Smooth muscle cell of the brain vasculature (primary cell): ENCODE data around the gene BOLA2B.
"Not testable (repeated sequence)": the region's sequence is repeated elsewhere in the genome, so short reads cannot be mapped to it uniquely, and the experiment has no call there.

ENCODE experiments used
- DNase-seq: peaks from one replicate; pipeline ENCODE4 v3.0.0-alpha.2; 2012; ENCODE audit warnings: low read depth, low spot score

The BOLA2B gene

GRCh38 chr16:30184096-30184890 is 9.2 kb downstream of the BOLA2B start:
- DNase-seq: no peak

GRCh38 chr16:30183233-30184095 is 10.0 kb downstream of the BOLA2B start, which contains the start of gene CORO1A:
Gene CORO1A, plus strand, starts transcription at chr16:30183602. Its CDS starts 1,608 bp downstream, at chr16:30185210.
- peak; percentile 41 for DNase-seq

GRCh38 chr16:30180741-30181140 is 12.7 kb downstream of the BOLA2B start:
- no peak for DNase-seq

GRCh38 chr16:30179931-30180330 is 13.5 kb downstream of the BOLA2B start:
- no peak for DNase-seq

- no peak for DNase-seq
Measured at GRCh38 chr16:30179195-30179594, 14.3 kb downstream of the BOLA2B start.

GRCh38 chr16:30176876-30177275 is 16.6 kb downstream of the BOLA2B start:
- DNase-seq: not testable (repeated sequence)

GRCh38 chr16:30173054-30173453 is 20.4 kb downstream of the BOLA2B start:
- DNase-seq: no peak

- not testable (repeated sequence) for DNase-seq
Measured at GRCh38 chr16:30170145-30170544, 23.3 kb downstream of the BOLA2B start.

- not testable (repeated sequence) for DNase-seq
Measured at GRCh38 chr16:30169416-30169815, 24.1 kb downstream of the BOLA2B start.

- DNase-seq: not testable (repeated sequence)
Measured at GRCh38 chr16:30168746-30169145, 24.7 kb downstream of the BOLA2B start.

- DNase-seq: no peak
Measured at GRCh38 chr16:30166202-30166902, 27.1 kb downstream of the BOLA2B start.

GRCh38 chr16:30163538-30163937 is 29.9 kb downstream of the BOLA2B start:
- DNase-seq: no peak

- no peak for DNase-seq
Measured at GRCh38 chr16:30157214-30157613, 36.3 kb downstream of the BOLA2B start.

GRCh38 chr16:30155188-30155587 is 38.3 kb downstream of the BOLA2B start:
- no peak for DNase-seq

- DNase-seq: no peak
Measured at GRCh38 chr16:30152517-30152916, 40.9 kb downstream of the BOLA2B start.

- no peak for DNase-seq
Measured at GRCh38 chr16:30151091-30151490, 42.4 kb downstream of the BOLA2B start.

- no peak for DNase-seq
Measured at GRCh38 chr16:30149250-30149930, 44.1 kb downstream of the BOLA2B start.

GRCh38 chr16:30147843-30148510 is 45.5 kb downstream of the BOLA2B start:
- DNase-seq: no peak

GRCh38 chr16:30145657-30146056 is 47.8 kb downstream of the BOLA2B start:
- no peak for DNase-seq

GRCh38 chr16:30144917-30145316 is 48.5 kb downstream of the BOLA2B start:
- DNase-seq: no peak

- no peak for DNase-seq
Measured at GRCh38 chr16:30144017-30144416, 49.4 kb downstream of the BOLA2B start.
